VCaP (cell line): ENCODE measurements around the gene C6orf163.

Source experiments
- H3K27ac ChIP-seq: fragments of 450-650 bp; 2 replicates; pipeline ENCODE4 v1.5.1; 2017
- CTCF ChIP-seq: fragments of 450-650 bp; conservative IDR thresholded peaks from 2 replicates; pipeline ENCODE4 v1.5.1; 2017; ENCODE audit warnings: mild to moderate bottlenecking, moderate library complexity

The C6orf163 gene

GRCh38 chr6:87378947-87379346 is 34.3 kb downstream of the C6orf163 start:
- no peak overlapping the region for H3K27ac ChIP-seq
- TF ChIP-seq CTCF = no peak

- no peak for TF ChIP-seq CTCF
- H3K27ac ChIP-seq = no peak overlapping the region
Measured at GRCh38 chr6:87382861-87383260, 38.2 kb downstream of the C6orf163 start.

- no peak for TF ChIP-seq CTCF
- H3K27ac ChIP-seq = no peak overlapping the region
Measured at GRCh38 chr6:87384038-87384437, 39.4 kb downstream of the C6orf163 start.

GRCh38 chr6:87384449-87384848 is 39.8 kb downstream of the C6orf163 start:
- TF ChIP-seq CTCF = no peak
- H3K27ac ChIP-seq = no peak overlapping the region

GRCh38 chr6:87391334-87391733 is 46.7 kb downstream of the C6orf163 start:
- H3K27ac ChIP-seq = no peak overlapping the region
- TF ChIP-seq CTCF = peak; percentile 71

- TF ChIP-seq CTCF = peak; percentile 81
- H3K27ac ChIP-seq = no peak overlapping the region
Measured at GRCh38 chr6:87393026-87393622, 48.5 kb downstream of the C6orf163 start.

GRCh38 chr6:87395431-87395830 is 50.8 kb downstream of the C6orf163 start:
- no peak for TF ChIP-seq CTCF

More at GRCh38 chr6:87395431-87395830, 50.8 kb downstream of the C6orf163 start:
- no peak overlapping the region for H3K27ac ChIP-seq
